Ramos (cell line): ENCODE measurements around the gene SLC25A48.

Experiments used
- in situ Hi-C: fragments of 300-500 bp; cut with MboI; formaldehyde crosslinking; loops from one replicate; pipeline ENCODE4 v1.14.3; 2022; ENCODE audit warnings: low sequenced_read_pairs; ENCODE audit not compliant: unreplicated experiment

Gene SLC25A48

GRCh38 chr5:135834639-135835529, at the start of gene SLC25A48:
Gene SLC25A48 (plus strand): TSS chr5:135834663. CDS start chr5:135834848, 185 bp downstream.
- in situ Hi-C loops, result loop anchor here (5.0 to 10.0 kb wide), 2 partner anchors 273 to 380 kb away; partner anchors contain the start of gene TIFAB

- in situ Hi-C loops, result no loop called here
Measured at GRCh38 chr5:135800656-135801055, 33.8 kb upstream of the SLC25A48 start.

- in situ Hi-C loops, result no loop called here
Measured at GRCh38 chr5:135810188-135810943, 24.1 kb upstream of the SLC25A48 start.

- in situ Hi-C loops, result no loop called here
Measured at GRCh38 chr5:135811007-135811406, 23.5 kb upstream of the SLC25A48 start.

- in situ Hi-C loops, result no loop called here
Measured at GRCh38 chr5:135813758-135814157, 20.7 kb upstream of the SLC25A48 start.

- in situ Hi-C loops, result no loop called here
Measured at GRCh38 chr5:135814316-135814715, 20.1 kb upstream of the SLC25A48 start.

- in situ Hi-C loops, result no loop called here
Measured at GRCh38 chr5:135814812-135815211, 19.7 kb upstream of the SLC25A48 start.

GRCh38 chr5:135821061-135821801, 13.2 kb upstream of the SLC25A48 start:
- in situ Hi-C loops, result no loop called here

GRCh38 chr5:135821802-135822201, 12.7 kb upstream of the SLC25A48 start:
- in situ Hi-C loops, result no loop called here

- in situ Hi-C loops, result no loop called here
Measured at GRCh38 chr5:135822286-135822685, 12.2 kb upstream of the SLC25A48 start.

GRCh38 chr5:135822959-135823358, 11.5 kb upstream of the SLC25A48 start:
- in situ Hi-C loops, result no loop called here

- in situ Hi-C loops, result no loop called here
Measured at GRCh38 chr5:135823881-135824280, 10.6 kb upstream of the SLC25A48 start.

- in situ Hi-C loops, result no loop called here
Measured at GRCh38 chr5:135824541-135825041, 9.9 kb upstream of the SLC25A48 start.

- in situ Hi-C loops, result no loop called here
Measured at GRCh38 chr5:135825373-135826220, 8.9 kb upstream of the SLC25A48 start.

GRCh38 chr5:135826221-135826525, 8.3 kb upstream of the SLC25A48 start:
- in situ Hi-C loops, result no loop called here

GRCh38 chr5:135826994-135827671, 7.3 kb upstream of the SLC25A48 start:
- in situ Hi-C loops, result no loop called here

GRCh38 chr5:135827965-135828781, 6.3 kb upstream of the SLC25A48 start:
- in situ Hi-C loops, result no loop called here

- in situ Hi-C loops, result no loop called here
Measured at GRCh38 chr5:135828782-135829127, 5.7 kb upstream of the SLC25A48 start.
